Natural killer cell treated with Interleukin-12 subunit alpha and Interleukin-12 subunit beta and Interleukin-15 and Interleukin-18, amount 100 ng/mL, for 72 hours (primary cell): ENCODE data around the gene PGM1. TPM values are rescaled to one million over a fixed set of nuclear protein-coding genes. Genes with fewer than 3 reads are reported as not detected.
"Not testable (repeated sequence)": the region's sequence is repeated elsewhere in the genome, so short reads cannot be mapped to it uniquely, and the experiment has no call there.

ENCODE experiments used
- ATAC-seq, 2 donors: fragments of 150-1000 bp; cut with Tn5 transposase in 1 of 2; sonication (Bioruptor Pico), chemical (Tn5 transposase) in 1 of 2; 2 replicates each; pipeline ENCODE4 v1.10.0; 2021
- DNase-seq: peaks from one replicate; pipeline ENCODE4 v3.0.0; 2022; ENCODE audit warnings: low spot score
- H3K27ac Mint-ChIP-seq, 2 donors: 1 replicate in 1 of 2; 2 replicates in 1 of 2; pipeline ENCODE4 v1.8.0; 2022; ENCODE audit warnings: mixed read lengths in 2 of 2, mild to moderate bottlenecking in 1 of 2, moderate library complexity in 1 of 2
- H3K27me3 Mint-ChIP-seq, 2 donors: 1 replicate in 1 of 2; 2 replicates in 1 of 2; pipeline ENCODE4 v1.8.0; 2022; ENCODE audit warnings: mixed read lengths in 2 of 2
- H3K36me3 Mint-ChIP-seq: one replicate; pipeline ENCODE4 v1.8.0; 2022; ENCODE audit warnings: mixed read lengths
- H3K4me1 Mint-ChIP-seq, 2 donors: 1 replicate in 1 of 2; 2 replicates in 1 of 2; pipeline ENCODE4 v1.8.0; 2022; ENCODE audit warnings: low read depth in 2 of 2, mixed read lengths in 2 of 2, mild to moderate bottlenecking in 1 of 2
- H3K4me3 Mint-ChIP-seq: one replicate; pipeline ENCODE4 v1.8.0; 2022; ENCODE audit warnings: mixed read lengths
- H3K9me3 Mint-ChIP-seq: 2 replicates; pipeline ENCODE4 v1.8.0; 2022; ENCODE audit warnings: mixed read lengths
- total RNA-seq, 2 donors: library from RNA; stranded (reverse); gene quantifications; one replicate each; pipeline ENCODE4 v1.2.3, GENCODE V29; 2022

Gene PGM1
- total RNA-seq, result 10 to 100 TPM; 43.7 to 54.6 TPM

DNA sequence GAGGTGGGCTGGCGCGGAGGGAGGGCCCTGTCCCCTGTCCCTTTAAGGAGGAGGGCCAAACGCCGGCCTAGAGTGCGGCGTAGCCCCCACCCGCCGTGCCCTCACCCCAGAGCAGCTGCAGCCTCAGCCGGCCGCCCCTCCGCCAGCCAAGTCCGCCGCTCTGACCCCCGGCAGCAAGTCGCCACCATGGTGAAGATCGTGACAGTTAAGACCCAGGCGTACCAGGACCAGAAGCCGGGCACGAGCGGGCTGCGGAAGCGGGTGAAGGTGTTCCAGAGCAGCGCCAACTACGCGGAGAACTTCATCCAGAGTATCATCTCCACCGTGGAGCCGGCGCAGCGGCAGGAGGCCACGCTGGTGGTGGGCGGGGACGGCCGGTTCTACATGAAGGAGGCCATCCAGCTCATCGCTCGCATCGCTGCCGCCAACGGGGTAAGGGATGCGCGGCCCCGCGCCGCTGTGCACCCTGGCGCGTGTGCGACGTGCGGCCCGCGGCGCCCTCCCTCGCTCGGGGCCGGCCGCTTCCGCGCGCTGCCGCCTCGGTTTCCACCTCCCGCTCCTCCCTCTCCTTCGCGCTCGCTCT, at the start of gene PGM1:
Gene PGM1 (plus strand): TSS at position 109 of the 583 bp plus-strand sequence. CDS start 78 bp downstream, at position 187.
- H3K27me3 Mint-ChIP-seq, result no peaks in the 10 kb centered on the region
- H3K4me3 Mint-ChIP-seq, result peak within 1 kb of the TSS; percentile 96
- peak; percentile 91 for ATAC-seq
- H3K27ac Mint-ChIP-seq, result peak within 1 kb of the TSS; percentile 97 to 98
- H3K36me3 Mint-ChIP-seq, result no peaks in the 10 kb centered on the region
- peaks cover 23 to 25% of the 10 kb centered on the region in 2 donors for H3K4me1 Mint-ChIP-seq
- H3K9me3 Mint-ChIP-seq, result no peaks in the 10 kb centered on the region
- DNase-seq, result peak; percentile 86

DNA sequence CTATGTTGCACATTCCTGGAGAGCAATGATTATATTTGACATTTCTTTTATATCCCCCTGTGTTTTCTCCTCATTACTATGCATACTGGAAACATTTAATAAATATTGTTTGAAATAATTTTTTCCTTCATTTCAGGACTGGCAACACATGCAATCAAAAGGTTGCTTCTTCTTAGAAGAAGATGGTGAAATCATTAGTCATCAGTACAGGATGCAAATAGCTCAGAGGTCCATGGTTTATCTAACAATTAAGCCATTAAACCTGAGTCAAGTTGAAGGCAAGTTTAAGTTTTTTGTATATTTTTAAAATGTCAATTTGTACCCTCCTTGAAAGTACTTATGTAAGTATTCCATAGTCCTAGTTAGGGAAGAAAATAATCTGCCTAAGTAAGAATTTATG, 47.4 kb upstream of the PGM1 start:
- no peak overlapping the region for H3K4me3 Mint-ChIP-seq
- no peaks in the 10 kb centered on the region for H3K4me1 Mint-ChIP-seq
- no peak overlapping the region for H3K27ac Mint-ChIP-seq
- no peaks in the 10 kb centered on the region for H3K9me3 Mint-ChIP-seq
- no peaks in the 10 kb centered on the region for H3K36me3 Mint-ChIP-seq
- H3K27me3 Mint-ChIP-seq, result no peaks in the 10 kb centered on the region
- DNase-seq (no peak), ATAC-seq (no peak)

DNA sequence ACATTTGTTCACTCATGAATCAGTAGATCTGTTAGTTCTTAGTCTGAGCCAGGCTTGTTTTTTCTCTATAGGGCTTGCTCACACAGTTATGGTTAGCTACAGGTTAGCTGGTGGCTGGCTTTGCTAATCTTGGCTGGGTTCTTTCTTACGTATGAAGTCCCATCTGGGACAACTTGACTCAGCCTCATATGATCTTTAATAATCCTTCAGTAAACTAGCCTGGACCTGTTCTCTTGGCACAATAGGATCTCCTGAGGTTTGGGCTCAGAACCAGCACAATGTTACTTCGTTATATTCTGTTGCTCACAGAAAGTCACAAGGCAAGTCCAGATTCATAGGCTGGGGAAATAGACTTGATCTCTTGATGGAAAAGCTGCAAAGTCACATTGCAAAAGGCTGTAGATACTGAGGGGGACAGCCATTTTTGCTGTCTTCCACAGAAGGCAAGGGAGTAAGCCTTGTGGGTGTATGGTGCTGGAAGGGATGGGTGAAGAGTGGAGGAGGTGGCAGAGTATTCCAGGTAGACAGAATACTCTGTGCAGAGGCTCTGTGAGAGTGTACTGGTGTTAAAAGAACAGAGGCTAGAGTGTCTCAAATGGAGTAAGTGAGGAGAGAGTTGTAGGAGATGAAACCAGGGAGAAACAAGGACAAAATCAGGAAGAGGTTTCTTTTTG, 45.5 kb upstream of the PGM1 start:
- no peaks in the 10 kb centered on the region for H3K36me3 Mint-ChIP-seq
- H3K9me3 Mint-ChIP-seq, result no peaks in the 10 kb centered on the region
- no peak overlapping the region for H3K4me3 Mint-ChIP-seq
- ATAC-seq, result no peak
- no peaks in the 10 kb centered on the region for H3K4me1 Mint-ChIP-seq
- H3K27ac Mint-ChIP-seq, result peak overlapping the region in 1 of 2 donors; percentile 0
- H3K27me3 Mint-ChIP-seq, result no peaks in the 10 kb centered on the region
- DNase-seq, result no peak

DNA sequence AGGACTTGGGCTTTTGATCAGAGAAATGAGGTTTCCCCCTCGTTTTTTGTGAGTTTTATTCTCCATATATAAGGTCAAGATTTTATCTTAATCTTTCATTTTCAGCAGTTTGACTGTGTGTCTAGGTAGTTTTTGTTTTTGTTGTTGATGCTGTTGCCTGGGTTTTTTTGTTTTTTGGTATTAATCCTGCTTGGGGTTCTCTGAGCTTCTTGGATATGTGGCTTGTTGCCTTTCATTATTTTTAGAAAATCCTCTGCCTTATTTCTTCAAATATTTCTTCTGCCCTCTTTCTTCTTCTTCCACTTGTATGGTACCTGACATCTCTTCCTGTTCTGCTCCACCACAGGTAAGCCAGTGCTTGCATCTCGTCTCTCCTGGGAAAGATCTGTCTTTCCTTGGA, 44.9 kb upstream of the PGM1 start:
- H3K4me1 Mint-ChIP-seq, result no peaks in the 10 kb centered on the region
- no peak overlapping the region for H3K27ac Mint-ChIP-seq
- H3K4me3 Mint-ChIP-seq, result no peak overlapping the region
- DNase-seq, result no peak
- no peaks in the 10 kb centered on the region for H3K36me3 Mint-ChIP-seq
- no peak for ATAC-seq
- no peaks in the 10 kb centered on the region for H3K27me3 Mint-ChIP-seq
- H3K9me3 Mint-ChIP-seq, result no peaks in the 10 kb centered on the region

DNA sequence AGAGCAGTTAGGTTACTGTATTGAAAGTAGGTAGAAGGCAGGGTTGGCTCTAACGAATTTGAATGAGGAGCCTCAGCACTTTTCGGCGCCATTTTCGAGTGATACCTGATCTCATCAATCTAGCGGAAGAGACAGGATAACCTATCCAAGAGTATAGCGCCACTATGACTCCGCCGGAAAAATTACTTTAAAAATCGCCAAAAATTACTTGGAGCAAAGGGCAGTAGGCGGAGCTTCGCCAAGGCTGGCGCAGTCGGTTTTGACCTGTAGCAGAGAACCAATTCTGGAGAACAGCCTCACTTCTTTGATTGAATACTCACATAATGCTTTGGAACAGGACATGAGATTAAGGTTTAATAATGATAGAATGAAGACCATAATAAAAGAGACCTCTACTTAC, 44.3 kb upstream of the PGM1 start:
- ATAC-seq (no peak), DNase-seq (no peak)
- H3K9me3 Mint-ChIP-seq, result no peaks in the 10 kb centered on the region
- H3K4me3 Mint-ChIP-seq, result no peak overlapping the region
- H3K27me3 Mint-ChIP-seq, result no peaks in the 10 kb centered on the region
- H3K27ac Mint-ChIP-seq, result no peak overlapping the region
- no peaks in the 10 kb centered on the region for H3K36me3 Mint-ChIP-seq
- no peaks in the 10 kb centered on the region for H3K4me1 Mint-ChIP-seq

DNA sequence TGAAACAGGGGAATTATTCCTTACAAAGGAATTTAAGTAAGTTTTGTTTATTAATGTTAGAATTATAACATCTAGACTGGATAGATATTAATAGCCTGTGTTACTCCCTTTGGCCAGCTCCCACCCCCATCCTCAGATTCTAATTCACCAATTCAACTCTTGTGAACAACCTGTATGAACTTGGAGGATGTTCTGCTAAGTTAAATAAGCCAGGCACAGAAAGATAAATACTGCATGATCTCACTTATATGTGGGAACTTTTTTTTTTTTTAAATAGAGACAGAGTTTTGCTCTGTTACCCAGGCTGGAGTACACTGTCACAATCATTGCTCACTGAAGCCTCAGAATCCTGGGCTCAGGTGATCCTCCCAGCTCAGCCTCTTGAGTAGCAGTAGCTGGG, 37.7 kb upstream of the PGM1 start:
- H3K4me1 Mint-ChIP-seq, result no peaks in the 10 kb centered on the region
- no peak for DNase-seq
- H3K9me3 Mint-ChIP-seq, result no peaks in the 10 kb centered on the region
- H3K36me3 Mint-ChIP-seq, result no peaks in the 10 kb centered on the region
- no peak overlapping the region for H3K4me3 Mint-ChIP-seq
- H3K27me3 Mint-ChIP-seq, result no peaks in the 10 kb centered on the region
- no peak overlapping the region for H3K27ac Mint-ChIP-seq
- no peak for ATAC-seq

DNA sequence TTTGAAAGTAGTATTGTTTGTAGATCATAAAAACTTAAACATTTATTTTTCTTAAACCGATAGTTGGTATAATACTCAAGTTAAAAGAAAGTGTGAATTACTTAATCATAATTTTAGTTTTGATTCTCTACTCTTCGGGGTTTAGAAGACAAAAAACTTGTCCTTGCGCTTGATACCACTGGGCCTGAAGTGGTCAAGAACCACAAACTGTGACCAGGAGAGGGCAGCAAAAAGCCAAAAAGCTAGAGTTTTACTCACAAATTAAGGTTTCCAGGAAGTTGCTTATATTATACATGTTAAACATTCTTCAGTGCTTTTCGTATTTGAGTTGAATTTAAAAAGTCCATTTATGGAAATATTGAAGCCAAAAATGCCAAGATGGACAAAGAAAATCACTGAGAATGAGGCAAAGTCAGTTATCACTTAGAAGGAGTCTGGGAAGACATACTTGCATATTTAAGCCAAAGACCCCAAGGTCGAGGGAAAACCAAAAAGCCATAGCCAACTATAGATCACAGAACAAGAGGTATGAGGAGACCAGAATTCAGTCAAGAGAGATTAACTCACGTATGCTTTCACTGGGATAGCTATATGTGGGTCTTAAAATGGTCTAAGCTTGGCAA, 35.7 kb upstream of the PGM1 start:
- no peaks in the 10 kb centered on the region for H3K4me1 Mint-ChIP-seq
- H3K27me3 Mint-ChIP-seq, result no peaks in the 10 kb centered on the region
- no peak for DNase-seq
- H3K27ac Mint-ChIP-seq, result no peak overlapping the region
- no peak overlapping the region for H3K4me3 Mint-ChIP-seq
- no peaks in the 10 kb centered on the region for H3K36me3 Mint-ChIP-seq
- ATAC-seq, result no peak
- H3K9me3 Mint-ChIP-seq, result no peaks in the 10 kb centered on the region

DNA sequence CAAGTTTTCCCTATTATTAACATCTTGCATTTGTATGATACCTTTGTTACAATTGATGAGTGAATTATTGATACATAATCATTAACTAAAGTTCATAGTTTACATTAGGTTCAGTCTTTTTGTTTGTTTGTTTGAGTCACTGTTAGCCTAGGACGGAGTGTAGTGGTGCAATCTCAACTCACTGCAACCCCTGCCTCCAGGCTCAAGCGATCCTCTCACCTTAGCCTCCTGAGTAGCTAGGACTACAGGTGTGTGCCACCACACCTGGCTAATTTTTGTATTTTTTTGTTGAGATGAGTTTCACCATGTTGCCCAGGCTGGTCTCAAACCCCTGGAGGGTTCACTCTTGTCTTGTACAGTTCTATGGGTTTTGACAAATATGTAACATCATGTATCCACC, 33.9 kb upstream of the PGM1 start:
- DNase-seq (no peak), ATAC-seq (no peak)
- H3K4me3 Mint-ChIP-seq, result no peak overlapping the region
- no peaks in the 10 kb centered on the region for H3K4me1 Mint-ChIP-seq
- H3K27ac Mint-ChIP-seq, result no peak overlapping the region
- H3K9me3 Mint-ChIP-seq, result no peaks in the 10 kb centered on the region
- no peaks in the 10 kb centered on the region for H3K36me3 Mint-ChIP-seq
- no peaks in the 10 kb centered on the region for H3K27me3 Mint-ChIP-seq

DNA sequence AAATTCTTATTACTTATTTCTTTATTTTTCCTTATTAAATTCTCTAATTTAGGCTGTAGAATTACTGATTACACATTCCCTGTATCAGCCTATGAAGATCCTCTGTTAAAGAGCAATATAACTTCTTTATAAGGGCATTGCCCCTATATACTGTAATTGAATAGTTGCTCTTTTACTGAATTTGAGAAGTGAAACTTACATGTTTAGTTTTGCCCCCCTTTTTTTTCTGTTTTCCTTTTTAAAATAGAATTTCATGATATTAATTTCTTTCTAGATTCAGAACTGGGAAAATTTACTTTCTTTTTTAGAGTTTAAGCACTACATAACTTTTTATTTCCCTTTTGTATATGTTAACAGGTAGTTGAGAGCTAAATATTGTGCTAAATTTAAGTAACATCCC, 29.5 kb upstream of the PGM1 start:
- no peak for DNase-seq
- Mint-ChIP-seq H3K36me3 (no peaks in the 10 kb centered on the region), H3K4me1 (no peaks in the 10 kb centered on the region), H3K4me3 (no peak overlapping the region), H3K27ac (no peak overlapping the region), H3K27me3 (no peaks in the 10 kb centered on the region), H3K9me3 (no peaks in the 10 kb centered on the region)
- no peak for ATAC-seq

DNA sequence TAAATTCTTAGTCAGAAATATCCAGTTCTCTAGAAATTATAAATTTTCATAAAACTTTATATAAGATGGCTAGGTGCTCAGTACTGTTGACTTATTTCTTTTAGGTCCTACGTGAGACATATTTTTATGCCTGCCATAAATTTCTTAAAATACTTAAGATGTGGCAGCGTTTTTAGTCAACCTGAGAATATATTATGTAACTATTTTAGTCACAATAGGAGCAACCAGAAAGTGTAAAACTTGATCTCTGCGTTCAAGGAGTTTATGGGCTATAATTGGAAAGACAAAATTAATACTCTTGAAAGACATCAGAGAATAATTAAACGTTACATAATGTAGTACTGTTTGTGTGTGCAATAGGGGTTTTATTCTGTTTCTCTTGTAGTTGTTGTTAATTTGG, 24.1 kb upstream of the PGM1 start:
- Mint-ChIP-seq H3K36me3 (no peaks in the 10 kb centered on the region), H3K9me3 (no peaks in the 10 kb centered on the region), H3K4me3 (no peak overlapping the region), H3K4me1 (peaks cover 0 to 5% of the 10 kb centered on the region in 2 donors), H3K27me3 (no peaks in the 10 kb centered on the region), H3K27ac (no peak overlapping the region)
- ATAC-seq (no peak), DNase-seq (no peak)

DNA sequence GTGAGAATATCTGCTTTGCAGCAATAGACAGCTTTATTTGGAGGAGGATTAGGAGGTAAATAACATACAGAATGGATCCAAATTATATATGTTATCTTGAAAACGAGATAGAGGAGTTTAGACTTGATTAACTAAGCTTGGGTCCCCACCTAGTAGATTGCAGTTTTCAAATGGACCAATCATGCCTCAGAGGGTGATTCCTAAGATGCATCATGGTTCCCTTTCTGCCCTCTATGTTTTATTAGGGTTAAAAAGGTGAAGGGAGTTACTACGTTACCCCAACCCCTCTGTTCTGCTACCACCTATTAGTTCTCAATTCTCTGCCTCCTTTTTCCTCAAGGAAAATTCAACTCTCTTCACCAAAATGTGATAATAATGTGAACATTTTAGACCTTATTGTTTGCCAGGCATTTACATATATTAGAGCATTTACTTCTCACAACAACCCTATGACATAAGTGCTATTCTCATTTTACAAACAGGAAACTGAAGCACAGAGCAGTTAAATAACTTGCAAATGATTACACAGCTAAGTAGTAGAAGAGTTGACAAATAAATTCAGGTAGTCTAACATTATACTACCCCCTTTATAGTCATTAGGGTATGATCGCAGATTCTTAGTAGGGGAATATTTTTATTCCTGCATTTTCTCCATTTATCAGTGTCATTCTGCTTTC, 23.4 kb upstream of the PGM1 start:
- no peaks in the 10 kb centered on the region for H3K36me3 Mint-ChIP-seq
- no peaks in the 10 kb centered on the region for H3K9me3 Mint-ChIP-seq
- H3K4me3 Mint-ChIP-seq, result no peak overlapping the region
- no peaks in the 10 kb centered on the region for H3K27me3 Mint-ChIP-seq
- ATAC-seq (no peak), DNase-seq (no peak)
- H3K4me1 Mint-ChIP-seq, result peaks cover 0 to 5% of the 10 kb centered on the region in 2 donors
- H3K27ac Mint-ChIP-seq, result no peak overlapping the region

DNA sequence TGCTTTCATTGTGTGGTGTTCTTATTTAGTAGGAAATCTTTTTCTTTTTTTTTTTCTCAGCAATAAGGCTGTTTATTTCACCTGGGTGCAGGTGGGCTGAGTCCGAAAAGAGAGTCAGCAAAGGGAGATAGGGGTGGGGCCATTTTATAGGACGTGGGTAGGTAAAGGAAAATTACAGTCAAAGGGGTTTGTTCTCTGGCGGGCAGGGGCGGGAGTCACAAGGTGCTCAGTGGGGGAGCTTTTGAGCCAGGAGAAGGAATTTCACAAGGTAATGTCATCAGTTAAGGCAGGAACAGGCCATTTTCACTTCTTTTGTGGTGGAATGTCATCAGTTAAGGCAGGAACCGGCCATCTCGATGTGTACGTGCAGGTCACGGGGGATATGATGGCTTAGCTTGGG, 20.5 kb upstream of the PGM1 start:
- not testable (repeated sequence) for ATAC-seq, H3K4me3 Mint-ChIP-seq, H3K27me3 Mint-ChIP-seq, H3K36me3 Mint-ChIP-seq, H3K27ac Mint-ChIP-seq, H3K9me3 Mint-ChIP-seq, H3K4me1 Mint-ChIP-seq, DNase-seq

DNA sequence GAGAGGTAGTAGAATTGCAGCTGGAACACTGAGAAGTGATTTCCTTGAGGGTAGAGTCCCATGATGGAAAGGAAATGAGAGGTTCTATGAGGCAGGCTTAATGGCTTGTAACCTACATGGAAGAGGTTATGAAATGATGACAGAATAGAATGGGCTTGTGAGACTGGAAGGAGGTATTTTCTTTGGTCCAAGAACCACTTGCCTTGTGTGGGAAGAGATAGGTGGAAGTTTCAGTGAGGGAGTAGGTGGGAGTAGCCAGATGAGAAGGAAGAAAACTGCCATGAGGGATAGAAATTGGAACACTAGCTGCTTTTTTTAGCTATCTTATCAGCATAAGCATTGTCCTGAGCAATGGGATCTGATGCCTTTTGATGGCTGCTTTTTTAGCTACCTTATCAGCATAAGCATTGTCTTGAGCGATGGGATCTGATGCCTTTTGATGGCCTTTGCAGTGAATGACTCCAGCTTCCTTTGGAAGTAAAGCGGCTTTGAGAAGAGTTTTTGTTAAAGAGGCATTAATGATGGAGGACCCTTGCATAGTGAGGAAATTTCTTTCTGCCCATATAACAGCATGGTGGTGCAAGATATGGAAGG, 18.9 kb upstream of the PGM1 start:
- H3K27ac Mint-ChIP-seq, H3K9me3 Mint-ChIP-seq, DNase-seq, H3K27me3 Mint-ChIP-seq, H3K36me3 Mint-ChIP-seq, ATAC-seq, H3K4me1 Mint-ChIP-seq, H3K4me3 Mint-ChIP-seq: not testable (repeated sequence)

DNA sequence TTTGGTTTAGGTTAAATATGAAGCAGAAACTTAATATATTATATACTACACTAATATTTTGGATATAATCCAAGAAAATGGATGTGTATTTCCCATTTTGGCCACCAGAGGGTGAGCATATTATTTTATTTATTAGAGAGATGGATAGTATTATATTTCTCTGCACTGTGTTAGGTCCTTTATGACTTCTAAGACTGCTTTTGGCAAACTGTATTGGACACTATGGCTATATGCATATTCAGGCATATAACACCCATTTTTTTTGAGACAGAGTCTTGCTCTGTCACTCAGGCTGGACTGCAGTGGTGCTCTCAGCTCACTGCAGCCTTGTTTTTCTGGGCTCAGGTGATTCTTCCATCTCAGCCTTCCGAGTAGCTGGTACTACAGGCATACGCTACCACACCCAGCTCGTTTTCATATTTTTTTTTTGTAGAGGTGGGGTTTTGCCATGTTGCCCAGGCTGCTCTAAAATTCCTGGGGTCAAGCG, 17.8 kb upstream of the PGM1 start:
- no peaks in the 10 kb centered on the region for H3K27me3 Mint-ChIP-seq
- DNase-seq, result no peak
- H3K4me3 Mint-ChIP-seq, result no peak overlapping the region
- H3K9me3 Mint-ChIP-seq, result no peaks in the 10 kb centered on the region
- H3K4me1 Mint-ChIP-seq, result no peaks in the 10 kb centered on the region
- no peaks in the 10 kb centered on the region for H3K36me3 Mint-ChIP-seq
- H3K27ac Mint-ChIP-seq, result no peak overlapping the region
- no peak for ATAC-seq
